IgD-negative memory B cell (primary cell): Measurements from ENCODE around the gene STMN1. TPM values are rescaled to one million over a fixed set of nuclear protein-coding genes. Genes with fewer than 3 reads are reported as not detected.
A peak's percentile ranks its signal among the peaks of the same experiment; 100 is the strongest.

Source experiments
- H3K27ac Mint-ChIP-seq, 3 donors: one replicate each; pipeline ENCODE4 v1.8.0; 2020 to 2022; ENCODE audit warnings: mild to moderate bottlenecking in 3 of 3, mixed read lengths in 3 of 3, moderate library complexity in 1 of 3
- H3K27me3 Mint-ChIP-seq: one replicate; pipeline ENCODE4 v1.8.0; 2021; ENCODE audit warnings: mixed read lengths
- H3K36me3 Mint-ChIP-seq: one replicate; pipeline ENCODE4 v1.8.0; 2020; ENCODE audit warnings: mild to moderate bottlenecking, mixed read lengths
- H3K4me1 Mint-ChIP-seq, 3 donors: one replicate each; pipeline ENCODE4 v1.8.0; 2020 to 2022; ENCODE audit warnings: mixed read lengths in 3 of 3, mild to moderate bottlenecking in 1 of 3
- H3K4me3 Mint-ChIP-seq, 4 donors: one replicate each; pipeline ENCODE4 v1.8.0; 2020 to 2022; ENCODE audit warnings: mild to moderate bottlenecking in 4 of 4, mixed read lengths in 4 of 4, moderate library complexity in 3 of 4
- H3K9me3 Mint-ChIP-seq, 3 donors: one replicate each; pipeline ENCODE4 v1.8.0; 2020 to 2021; ENCODE audit warnings: mixed read lengths in 3 of 3, mild to moderate bottlenecking in 1 of 3
- polyA plus RNA-seq: library from polyadenylated mRNA; unstranded; fragments of 300-500 nt; fragmentation: Illumina TruSeq; gene quantifications from one replicate; pipeline ENCODE4 v1.2.3, GENCODE V29; 2021

STMN1 gene
- polyA plus RNA-seq, 1 donor from 2014 or later: 47.4 TPM

DNA sequence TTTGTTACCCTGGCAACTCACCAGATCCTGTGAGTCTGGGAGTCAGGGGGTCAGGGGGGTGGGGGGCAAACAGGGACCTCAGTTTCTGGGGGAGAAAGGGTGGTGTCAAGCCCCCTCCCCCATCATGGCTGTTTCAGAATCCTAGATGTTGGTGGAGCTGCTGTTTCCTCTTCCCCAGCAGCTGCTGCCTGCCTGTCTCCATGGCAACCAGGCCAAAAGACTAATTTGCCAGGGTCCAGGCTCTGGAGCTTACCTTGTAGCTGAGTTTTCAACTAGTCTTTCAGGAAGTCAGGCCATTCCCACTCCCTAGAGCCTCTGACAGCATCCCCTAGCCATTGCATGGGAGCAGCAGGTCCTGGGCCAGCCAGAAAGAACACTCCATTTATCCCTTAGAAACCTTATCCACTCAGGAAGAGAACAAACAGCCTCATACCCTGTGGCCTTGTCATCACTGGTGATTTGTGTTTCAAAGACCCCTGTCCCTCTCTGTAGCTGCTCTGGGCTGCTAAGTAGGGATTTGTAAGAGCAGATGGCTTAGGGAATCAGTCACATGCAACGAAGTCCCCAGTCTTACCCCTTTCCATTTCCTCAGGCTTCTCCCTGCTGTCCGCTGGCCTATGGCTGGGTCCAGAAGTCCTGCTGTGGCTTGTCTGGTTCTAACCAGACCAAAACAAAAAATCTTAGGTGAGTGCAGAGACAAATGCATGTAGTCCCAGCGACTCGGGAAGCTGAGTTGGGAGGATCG lies 21.5 kb upstream of the STMN1 start:
- no peak overlapping the region for H3K4me3 Mint-ChIP-seq
- H3K4me1 Mint-ChIP-seq: peaks cover 0 to 4% (median 2%) of the 10 kb centered on the region in 3 donors
- H3K9me3 Mint-ChIP-seq: no peaks in the 10 kb centered on the region
- peaks cover 5% of the 10 kb centered on the region for H3K36me3 Mint-ChIP-seq
- peak overlapping the region in 1 of 3 donors; percentile 18 for H3K27ac Mint-ChIP-seq
- H3K27me3 Mint-ChIP-seq: peaks cover 30% of the 10 kb centered on the region

DNA sequence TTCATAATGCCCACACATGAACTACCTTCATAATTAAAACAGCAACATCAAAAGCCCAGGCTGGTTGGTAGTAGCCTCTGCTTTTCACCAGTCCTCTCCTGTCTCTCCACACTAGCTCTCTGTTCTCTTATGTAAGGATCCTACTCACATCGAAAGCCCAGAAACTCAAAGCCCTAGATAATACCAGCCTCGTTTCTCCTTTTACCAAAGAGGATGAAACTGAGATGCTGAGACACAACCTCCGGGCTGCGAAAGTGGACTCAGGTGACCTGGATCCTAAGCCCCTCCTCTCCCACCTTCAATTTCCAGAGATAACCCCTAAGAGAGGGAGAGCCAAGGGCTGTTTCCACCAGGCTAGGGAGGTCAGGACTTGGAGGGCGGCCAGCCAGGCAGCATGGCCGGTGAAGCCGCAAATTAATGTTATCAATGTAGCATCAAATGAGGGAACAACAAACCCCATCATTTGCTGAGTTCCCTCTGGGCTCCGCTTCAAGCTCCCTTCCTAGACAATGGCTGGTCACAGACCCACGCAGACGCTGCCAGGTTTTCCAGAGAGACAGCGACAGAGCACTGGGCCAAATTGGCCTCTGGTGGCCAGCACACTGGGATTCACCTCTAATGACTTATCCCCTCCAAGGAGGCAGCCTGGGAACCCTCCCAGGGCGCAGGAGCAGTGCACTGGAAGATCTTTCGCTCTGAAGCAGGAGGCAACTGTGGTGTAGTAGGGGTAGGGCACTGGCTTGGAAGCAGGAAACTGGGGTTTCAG lies 20.7 kb upstream of the STMN1 start:
- no peak overlapping the region for H3K4me3 Mint-ChIP-seq
- peaks cover 37% of the 10 kb centered on the region for H3K27me3 Mint-ChIP-seq
- peaks cover 4% of the 10 kb centered on the region for H3K36me3 Mint-ChIP-seq
- H3K27ac Mint-ChIP-seq: no peak overlapping the region
- no peaks in the 10 kb centered on the region for H3K9me3 Mint-ChIP-seq
- H3K4me1 Mint-ChIP-seq: peaks cover 3 to 8% (median 4%) of the 10 kb centered on the region in 3 donors

DNA sequence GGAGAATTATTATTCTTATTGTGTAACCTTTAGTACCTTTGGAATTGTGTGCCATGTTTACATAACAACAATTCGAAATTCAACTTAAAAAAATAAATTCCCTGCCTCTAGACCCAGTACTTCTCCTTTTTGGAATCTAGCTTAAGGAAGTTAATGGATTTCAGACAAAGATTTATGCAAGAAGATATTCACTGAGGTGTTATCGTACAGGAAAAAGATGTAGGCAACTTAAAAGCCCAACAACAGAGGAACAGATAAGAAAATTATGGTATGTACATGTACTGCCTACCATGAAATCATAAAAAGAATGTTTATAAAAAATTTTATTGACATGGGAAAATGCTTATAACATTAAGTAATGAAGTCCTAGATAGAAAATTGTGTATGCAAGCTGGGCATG lies 18.2 kb upstream of the STMN1 start:
- Mint-ChIP-seq H3K9me3 (no peaks in the 10 kb centered on the region), H3K36me3 (peaks cover 3% of the 10 kb centered on the region), H3K27me3 (peaks cover 41% of the 10 kb centered on the region), H3K27ac (no peak overlapping the region), H3K4me3 (peak overlapping the region in 1 of 4 donors; percentile 74), H3K4me1 (peaks cover 3 to 7% (median 4%) of the 10 kb centered on the region in 3 donors)

DNA sequence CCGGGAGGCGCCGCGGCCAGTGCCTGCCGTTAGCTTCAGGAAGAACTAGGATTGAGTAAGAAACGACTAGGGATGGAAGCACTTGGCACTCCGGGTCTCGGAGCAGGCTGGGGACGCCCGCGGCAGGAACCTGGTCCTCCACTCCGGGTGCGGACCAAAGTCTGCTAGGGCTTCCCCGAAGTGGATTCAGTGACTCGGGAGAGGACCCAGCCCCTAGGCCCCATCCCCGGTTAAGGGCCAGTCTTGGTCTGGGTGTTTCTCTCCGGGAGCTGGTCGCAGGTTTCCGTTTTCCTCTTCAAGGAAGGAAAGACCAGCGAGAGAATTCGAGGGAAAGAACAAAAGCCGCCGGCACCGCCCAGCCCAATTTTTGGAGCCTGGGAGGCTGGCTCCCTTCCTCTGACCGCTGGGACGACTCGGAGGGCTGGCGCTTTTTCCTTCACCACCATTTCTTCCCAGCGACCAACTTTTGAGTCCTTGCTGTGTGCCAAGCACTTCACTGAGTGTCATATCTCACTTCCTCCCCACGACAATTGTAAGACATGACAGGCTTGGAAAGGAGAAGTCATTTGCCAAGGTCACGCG lies 16.8 kb upstream of the STMN1 start:
- H3K4me3 Mint-ChIP-seq: peak overlapping the region; percentile 65 to 89 (median 71)
- peaks cover 3 to 7% (median 4%) of the 10 kb centered on the region in 3 donors for H3K4me1 Mint-ChIP-seq
- no peak overlapping the region for H3K27ac Mint-ChIP-seq
- peaks cover 36% of the 10 kb centered on the region for H3K27me3 Mint-ChIP-seq
- H3K9me3 Mint-ChIP-seq: no peaks in the 10 kb centered on the region
- peaks cover 3% of the 10 kb centered on the region for H3K36me3 Mint-ChIP-seq

DNA sequence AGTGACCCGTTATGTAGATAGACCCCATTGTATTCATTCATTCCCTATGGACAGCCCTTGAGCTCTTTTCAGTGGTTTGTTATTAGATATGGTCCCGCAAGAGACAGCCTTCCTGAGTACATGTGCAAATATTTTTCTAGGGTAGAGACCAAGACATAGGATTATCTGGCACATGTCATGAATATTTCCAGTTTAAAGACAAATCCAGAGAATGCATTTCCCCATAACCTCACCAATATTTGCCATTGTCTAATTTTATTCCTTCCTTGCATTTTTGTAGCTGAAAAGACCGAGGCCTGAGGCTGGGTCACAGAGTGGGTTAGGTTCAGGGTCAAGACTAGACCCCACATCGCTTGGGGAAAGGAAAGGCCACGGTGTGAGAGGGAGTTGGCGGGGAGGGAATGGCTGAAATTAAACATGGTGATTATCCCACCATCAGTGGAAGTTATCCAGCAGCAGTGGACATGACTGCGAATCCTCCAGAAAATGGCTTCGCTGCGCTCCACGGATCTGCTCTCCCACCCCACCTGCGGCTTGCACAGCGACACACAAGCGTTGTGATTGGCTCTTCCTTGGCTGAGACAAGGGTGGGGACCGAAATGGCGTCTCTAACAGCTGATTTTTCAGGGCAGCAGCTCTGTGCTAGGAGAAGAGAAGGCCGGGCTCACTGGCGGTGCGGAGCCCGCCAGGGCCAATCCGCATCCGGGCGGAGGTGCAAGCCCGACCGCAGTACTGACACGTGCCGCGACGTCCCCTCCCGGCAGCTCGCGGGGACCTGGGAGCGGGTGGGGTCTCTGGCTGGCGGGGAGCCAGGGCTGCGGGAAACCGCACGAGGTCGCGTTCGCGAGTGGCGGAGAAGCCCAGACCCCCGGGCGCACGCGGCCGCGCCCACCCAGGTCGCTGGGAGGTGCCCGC lies 16.1 kb upstream of the STMN1 start:
- peaks cover 3 to 10% (median 4%) of the 10 kb centered on the region in 3 donors for H3K4me1 Mint-ChIP-seq
- no peak overlapping the region for H3K27ac Mint-ChIP-seq
- H3K4me3 Mint-ChIP-seq: peak overlapping the region; percentile 19 to 89 (median 55)
- H3K27me3 Mint-ChIP-seq: peaks cover 34% of the 10 kb centered on the region
- H3K9me3 Mint-ChIP-seq: no peaks in the 10 kb centered on the region
- peaks cover 3% of the 10 kb centered on the region for H3K36me3 Mint-ChIP-seq

DNA sequence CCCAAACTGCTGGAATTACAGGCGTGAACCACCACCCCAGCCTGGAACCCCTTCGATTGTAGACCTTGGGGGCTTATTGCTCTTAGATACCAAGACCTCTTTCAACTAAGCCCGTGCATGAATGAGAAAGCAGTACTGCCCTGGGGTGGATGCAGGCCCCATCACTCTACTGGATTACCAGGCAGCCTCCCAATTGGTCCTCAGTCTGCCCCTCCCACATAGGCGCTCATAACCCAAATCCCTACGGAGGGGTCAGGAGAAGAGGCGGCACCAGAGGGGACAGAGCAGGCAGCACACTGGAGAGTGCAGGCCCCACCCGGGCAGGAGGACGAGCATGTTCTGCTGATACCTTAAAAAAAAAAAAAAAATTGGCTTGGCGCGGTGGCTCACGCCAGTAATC lies 12.4 kb upstream of the STMN1 start:
- H3K27ac Mint-ChIP-seq: no peak overlapping the region
- H3K27me3 Mint-ChIP-seq: peaks cover 25% of the 10 kb centered on the region
- peaks cover 3 to 14% (median 4%) of the 10 kb centered on the region in 3 donors for H3K4me1 Mint-ChIP-seq
- H3K36me3 Mint-ChIP-seq: peaks cover 3% of the 10 kb centered on the region
- H3K9me3 Mint-ChIP-seq: peaks cover 0 to 2% (median 0%) of the 10 kb centered on the region in 3 donors
- H3K4me3 Mint-ChIP-seq: no peak overlapping the region

DNA sequence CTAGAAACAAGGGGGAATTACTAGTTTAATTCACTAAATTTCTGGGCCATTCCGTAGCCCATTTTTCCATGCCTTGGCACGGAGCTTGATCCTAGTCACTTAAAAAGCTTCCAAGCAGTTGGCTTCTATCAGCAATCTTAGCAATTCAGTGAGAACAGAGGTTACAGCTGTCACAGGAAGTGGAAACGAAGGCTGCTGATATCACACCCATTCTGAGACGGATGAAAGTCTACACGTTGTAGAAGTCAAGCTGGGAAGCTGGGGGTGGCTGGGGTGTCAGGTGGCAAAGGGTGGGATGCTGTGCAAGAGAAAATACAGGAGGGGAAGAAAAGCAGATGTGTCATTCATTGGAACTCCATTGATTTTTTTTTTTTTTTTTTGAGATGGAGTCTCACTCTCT lies 11.8 kb upstream of the STMN1 start:
- Mint-ChIP-seq H3K36me3 (peaks cover 3% of the 10 kb centered on the region), H3K4me3 (no peak overlapping the region), H3K27me3 (peaks cover 20% of the 10 kb centered on the region), H3K9me3 (peaks cover 0 to 2% (median 0%) of the 10 kb centered on the region in 3 donors), H3K4me1 (peaks cover 0 to 14% (median 3%) of the 10 kb centered on the region in 3 donors), H3K27ac (peak overlapping the region in 1 of 3 donors; percentile 11)

DNA sequence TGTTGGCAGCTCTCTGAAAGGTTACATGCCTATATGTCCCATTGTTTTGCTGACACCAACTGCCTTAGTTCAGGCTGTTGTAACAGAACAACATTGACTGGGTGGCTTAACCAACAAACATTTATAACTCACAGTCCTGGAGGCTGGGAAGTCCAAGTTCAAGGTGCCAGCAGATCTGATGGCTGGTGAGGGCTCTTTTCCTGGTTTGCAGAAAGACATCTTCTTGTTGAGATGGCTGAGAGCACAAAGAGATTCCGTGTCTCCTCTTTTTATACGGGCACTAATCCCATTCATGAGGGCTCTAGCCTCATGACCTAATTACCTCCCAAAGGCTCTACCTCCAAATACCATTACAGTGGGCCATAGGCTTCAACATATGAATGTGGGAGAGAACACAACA lies 10.2 kb upstream of the STMN1 start:
- Mint-ChIP-seq H3K27me3 (peaks cover 12% of the 10 kb centered on the region), H3K27ac (no peak overlapping the region), H3K4me1 (peaks cover 0 to 8% (median 0%) of the 10 kb centered on the region in 3 donors), H3K9me3 (peaks cover 0 to 2% (median 0%) of the 10 kb centered on the region in 3 donors), H3K4me3 (no peak overlapping the region), H3K36me3 (peaks cover 4% of the 10 kb centered on the region)

DNA sequence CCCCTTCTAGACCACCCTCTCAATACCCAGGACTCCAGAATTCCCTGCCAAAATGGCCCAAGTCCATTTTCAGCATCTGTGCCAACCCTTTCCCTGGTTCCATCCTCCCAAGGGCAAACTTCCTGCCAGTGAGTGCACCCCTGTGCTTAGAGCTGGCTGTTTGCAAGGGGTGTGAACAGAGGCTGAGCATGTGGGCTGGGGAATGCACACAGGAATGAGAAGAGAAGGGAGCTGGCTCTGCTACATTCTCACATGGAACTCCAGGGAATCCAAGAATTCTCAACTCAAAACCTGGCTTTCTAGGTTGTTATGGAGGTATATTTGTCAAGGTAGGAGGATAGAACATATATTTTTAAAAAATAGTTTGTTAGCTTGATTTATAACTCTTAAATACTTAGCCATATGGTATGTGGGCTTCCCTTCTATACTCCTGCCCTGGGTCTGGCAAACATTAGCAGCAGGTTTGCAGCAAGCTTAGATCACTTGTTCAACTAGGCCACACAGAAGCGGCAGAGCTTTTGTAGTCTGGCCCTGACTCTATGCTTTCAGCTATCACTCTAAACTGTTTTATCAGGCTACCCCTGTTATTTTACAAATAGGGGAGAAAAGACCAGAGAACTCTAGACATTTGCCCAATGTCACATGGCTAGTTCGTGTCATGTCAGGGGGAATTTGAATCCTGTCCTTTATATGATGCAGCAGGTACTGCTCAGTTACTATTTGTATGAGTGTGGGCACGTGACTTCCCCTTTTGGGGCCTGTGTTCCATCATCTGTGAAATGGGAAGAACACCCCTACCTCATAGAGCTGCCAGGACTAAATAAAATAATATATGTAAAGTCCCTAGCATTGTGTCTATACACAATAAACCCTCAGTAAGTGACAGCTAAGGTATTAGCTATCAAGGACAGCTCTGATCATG lies 8.1 kb upstream of the STMN1 start:
- Mint-ChIP-seq H3K9me3 (peaks cover 0 to 2% (median 0%) of the 10 kb centered on the region in 3 donors), H3K4me1 (peaks cover 0 to 8% (median 0%) of the 10 kb centered on the region in 3 donors), H3K27me3 (no peaks in the 10 kb centered on the region), H3K27ac (no peak overlapping the region), H3K4me3 (peak overlapping the region in 1 of 4 donors; percentile 54), H3K36me3 (peaks cover 2% of the 10 kb centered on the region)

DNA sequence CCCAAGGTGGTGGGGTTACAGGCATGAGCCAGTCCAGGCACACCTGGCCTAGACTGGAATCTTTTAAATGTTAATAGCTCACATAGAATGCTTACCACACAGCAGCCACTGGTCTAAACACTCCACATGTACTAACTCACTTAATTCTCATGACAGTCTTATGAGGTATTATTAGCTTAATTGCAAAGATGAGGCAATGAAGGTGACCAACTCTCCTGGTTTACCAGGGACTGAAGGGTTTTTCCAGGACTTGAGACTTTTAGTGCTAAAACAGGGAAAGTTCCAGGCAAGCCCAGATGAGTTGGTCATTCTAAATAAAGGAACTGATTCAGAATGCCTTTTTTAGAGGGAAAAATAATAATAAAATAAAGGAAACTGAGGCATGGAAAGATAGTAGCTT lies 7.0 kb upstream of the STMN1 start:
- H3K27ac Mint-ChIP-seq: no peak overlapping the region
- H3K4me1 Mint-ChIP-seq: peaks cover 0 to 8% (median 0%) of the 10 kb centered on the region in 3 donors
- peaks cover 2% of the 10 kb centered on the region for H3K36me3 Mint-ChIP-seq
- H3K27me3 Mint-ChIP-seq: no peaks in the 10 kb centered on the region
- peak overlapping the region in 1 of 4 donors; percentile 65 for H3K4me3 Mint-ChIP-seq
- H3K9me3 Mint-ChIP-seq: peaks cover 0 to 2% (median 0%) of the 10 kb centered on the region in 3 donors

DNA sequence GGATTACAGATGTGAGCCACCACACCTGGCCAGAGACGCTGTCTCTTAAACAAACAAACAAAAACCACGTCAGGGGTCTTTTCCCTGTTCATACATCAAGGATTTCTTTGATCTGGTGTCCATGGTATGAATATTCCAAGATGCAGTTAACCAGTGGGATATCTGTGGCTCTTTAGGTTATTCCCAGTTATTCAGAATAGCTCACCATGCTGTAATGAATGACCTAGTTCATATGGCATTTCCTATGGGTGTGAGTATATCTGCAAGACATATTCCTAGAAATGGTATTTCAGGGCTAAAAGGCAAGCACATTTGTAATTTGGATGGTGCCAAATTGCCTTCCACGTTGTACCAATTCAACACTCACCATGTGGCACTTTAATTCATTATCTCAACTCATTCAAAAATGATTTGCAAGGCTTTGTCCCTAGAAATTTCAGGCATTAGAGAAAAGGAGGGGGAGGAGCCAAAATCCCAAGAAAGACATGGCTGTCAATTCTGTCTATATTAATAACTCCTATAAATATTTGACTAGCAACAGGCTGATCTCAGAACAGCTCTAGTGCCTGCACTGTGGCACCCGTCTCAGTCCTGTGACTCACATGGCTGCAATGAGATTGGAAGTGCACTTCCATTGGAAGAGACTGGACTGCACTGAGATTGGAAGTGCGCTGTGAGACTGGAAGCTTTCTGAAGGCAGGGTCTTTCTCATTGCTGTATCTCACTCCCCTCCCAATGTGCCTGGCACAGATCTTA lies 6.0 kb upstream of the STMN1 start:
- Mint-ChIP-seq H3K27me3 (no peaks in the 10 kb centered on the region), H3K36me3 (peaks cover 2% of the 10 kb centered on the region), H3K4me1 (peaks cover 0 to 6% (median 0%) of the 10 kb centered on the region in 3 donors), H3K4me3 (no peak overlapping the region), H3K27ac (no peak overlapping the region), H3K9me3 (peaks cover 0 to 2% (median 0%) of the 10 kb centered on the region in 3 donors)

DNA sequence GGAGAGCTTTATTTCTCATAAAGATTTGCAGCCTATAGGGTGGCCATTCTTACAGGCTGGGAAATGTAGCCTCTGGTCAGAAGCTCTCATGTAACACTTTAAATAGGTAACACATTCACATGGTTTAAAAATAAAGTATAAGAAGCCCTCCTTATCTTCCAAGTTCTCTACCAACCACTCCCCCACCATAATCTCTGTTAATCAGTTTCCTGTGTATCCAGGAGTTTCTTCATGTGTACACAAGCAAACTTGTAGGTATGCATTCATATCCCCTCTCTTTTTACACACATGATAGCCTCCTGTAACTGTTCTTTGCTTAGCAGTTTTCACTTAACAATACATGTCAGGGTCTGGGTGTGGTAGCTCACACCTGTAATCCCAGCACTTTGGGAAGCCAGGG lies 4.9 kb upstream of the STMN1 start:
- H3K36me3 Mint-ChIP-seq: peaks cover 2% of the 10 kb centered on the region
- no peaks in the 10 kb centered on the region for H3K9me3 Mint-ChIP-seq
- peaks cover 0 to 6% (median 0%) of the 10 kb centered on the region in 3 donors for H3K4me1 Mint-ChIP-seq
- H3K27ac Mint-ChIP-seq: no peak overlapping the region
- no peak overlapping the region for H3K4me3 Mint-ChIP-seq
- no peaks in the 10 kb centered on the region for H3K27me3 Mint-ChIP-seq

DNA sequence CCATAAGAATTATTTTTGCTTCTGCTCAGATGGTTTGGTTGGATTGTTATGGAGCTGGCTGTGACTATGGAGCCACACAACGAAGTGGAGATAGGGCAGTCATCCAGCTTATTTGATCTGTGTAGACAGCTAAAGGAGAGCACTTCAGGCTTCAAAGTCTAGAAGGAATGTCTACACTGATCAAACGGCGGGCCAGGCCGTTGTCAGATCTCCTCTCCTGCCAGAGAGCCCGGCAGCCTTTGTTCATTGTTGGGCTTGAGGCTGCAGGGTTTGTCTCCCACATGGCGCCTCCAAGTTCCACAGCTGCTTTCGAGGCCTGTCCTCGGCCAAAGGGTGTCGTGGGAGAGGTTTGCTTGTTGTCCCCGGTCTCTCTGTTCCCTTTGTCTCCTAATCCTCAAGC lies 2.8 kb upstream of the STMN1 start:
- peak overlapping the region in 1 of 4 donors; percentile 100 for H3K4me3 Mint-ChIP-seq
- no peaks in the 10 kb centered on the region for H3K27me3 Mint-ChIP-seq
- H3K4me1 Mint-ChIP-seq: peaks cover 7 to 13% (median 11%) of the 10 kb centered on the region in 3 donors
- H3K36me3 Mint-ChIP-seq: peaks cover 2% of the 10 kb centered on the region
- H3K9me3 Mint-ChIP-seq: no peaks in the 10 kb centered on the region
- no peak overlapping the region for H3K27ac Mint-ChIP-seq
